HFF-Myc (cell line): ENCODE data around the gene GPD2.
A peak's percentile ranks its signal among the peaks of the same experiment; 100 is the strongest.

ENCODE experiments used
- DNase-seq: peaks from one replicate; pipeline ENCODE4 v3.0.0-alpha.2; 2011; ENCODE audit warnings: low read depth; ENCODE audit errors: extremely low read depth
- H3K4me3 ChIP-seq: replicated peaks from 2 replicates; pipeline ENCODE4 v1.5.1; 2011; ENCODE audit warnings: low read depth, mild to moderate bottlenecking, control low read depth, low read length
- CTCF ChIP-seq: IDR thresholded peaks from 2 replicates; pipeline ENCODE4 v1.5.1; 2012; ENCODE audit warnings: mild to moderate bottlenecking, low read depth, low read length, control low read depth; ENCODE audit errors: missing control alignments

Gene GPD2

GRCh38 chr2:156574112-156574511 is 137.9 kb downstream of the GPD2 start:
- no peak for TF ChIP-seq CTCF
- H3K4me3 ChIP-seq, result no peak overlapping the region
- DNase-seq, result no peak

- no peak for DNase-seq
Measured at GRCh38 chr2:156576005-156576404, 139.8 kb downstream of the GPD2 start.

GRCh38 chr2:156580501-156580900 is 144.3 kb downstream of the GPD2 start:
- no peak for TF ChIP-seq CTCF

More at GRCh38 chr2:156576005-156576404, 139.8 kb downstream of the GPD2 start:
- no peak for TF ChIP-seq CTCF
- H3K4me3 ChIP-seq, result no peak overlapping the region

GRCh38 chr2:156581280-156581679 is 145.1 kb downstream of the GPD2 start:
- no peak for TF ChIP-seq CTCF

More at GRCh38 chr2:156580501-156580900, 144.3 kb downstream of the GPD2 start:
- no peak overlapping the region for H3K4me3 ChIP-seq
- DNase-seq, result no peak

GRCh38 chr2:156585457-156585856 is 149.3 kb downstream of the GPD2 start:
- H3K4me3 ChIP-seq, result no peak overlapping the region
- no peak for DNase-seq
- TF ChIP-seq CTCF, result no peak

More at GRCh38 chr2:156581280-156581679, 145.1 kb downstream of the GPD2 start:
- H3K4me3 ChIP-seq, result no peak overlapping the region
- DNase-seq, result no peak

- no peak for TF ChIP-seq CTCF
- DNase-seq, result no peak
- H3K4me3 ChIP-seq, result no peak overlapping the region
Measured at GRCh38 chr2:156586621-156587020, 150.4 kb downstream of the GPD2 start.

- peak; percentile 40 for TF ChIP-seq CTCF
- DNase-seq, result peak; percentile 14
Measured at GRCh38 chr2:156589381-156590079, 153.4 kb downstream of the GPD2 start.

More at GRCh38 chr2:156589381-156590079, 153.4 kb downstream of the GPD2 start:
- H3K4me3 ChIP-seq, result no peak overlapping the region
